Neural crest cell (in vitro differentiated cells): Measurements from ENCODE around the gene CPLANE1. TPM values are rescaled to one million over a fixed set of nuclear protein-coding genes. Genes with fewer than 3 reads are reported as not detected.
A peak's percentile ranks its signal among the peaks of the same experiment; 100 is the strongest.

Experiments used
- DNase-seq: peaks from one replicate; pipeline ENCODE4 v3.0.0; 2021; ENCODE audit warnings: low read depth, mixed read lengths, low spot score
- H3K27ac Mint-ChIP-seq: one replicate; pipeline ENCODE4 v1.8.0; 2021; ENCODE audit warnings: mild to moderate bottlenecking, mixed read lengths; ENCODE audit not compliant: unreplicated experiment
- H3K27me3 Mint-ChIP-seq: 2 replicates; pipeline ENCODE4 v1.8.0; 2021; ENCODE audit warnings: low read depth, mild to moderate bottlenecking, mixed read lengths
- H3K36me3 Mint-ChIP-seq: 2 replicates; pipeline ENCODE4 v1.8.0; 2021; ENCODE audit warnings: low read depth, mild to moderate bottlenecking, mixed read lengths
- H3K4me1 Mint-ChIP-seq: 2 replicates; pipeline ENCODE4 v1.8.0; 2021; ENCODE audit warnings: mixed read lengths
- H3K4me3 Mint-ChIP-seq: one replicate; pipeline ENCODE4 v1.8.0; 2021; ENCODE audit warnings: mild to moderate bottlenecking, mixed read lengths
- H3K9me3 Mint-ChIP-seq: 2 replicates; pipeline ENCODE4 v1.8.0; 2021; ENCODE audit warnings: mixed read lengths
- total RNA-seq: library from RNA; stranded (reverse); gene quantifications from 2 replicates; pipeline ENCODE4 v1.2.1, GENCODE V29; 2021
- TF ChIP-seq, protein P1 (sequence below): fragments of 200-600 bp; sonication (generic); conservative IDR thresholded peaks from 2 replicates; pipeline ENCODE4 v1.5.0; 2021; ENCODE audit warnings: antibody characterized with exemption, mild to moderate bottlenecking

CPLANE1 gene
- total RNA-seq, 1 donor from 2014 or later: 25.8 TPM

DNA sequence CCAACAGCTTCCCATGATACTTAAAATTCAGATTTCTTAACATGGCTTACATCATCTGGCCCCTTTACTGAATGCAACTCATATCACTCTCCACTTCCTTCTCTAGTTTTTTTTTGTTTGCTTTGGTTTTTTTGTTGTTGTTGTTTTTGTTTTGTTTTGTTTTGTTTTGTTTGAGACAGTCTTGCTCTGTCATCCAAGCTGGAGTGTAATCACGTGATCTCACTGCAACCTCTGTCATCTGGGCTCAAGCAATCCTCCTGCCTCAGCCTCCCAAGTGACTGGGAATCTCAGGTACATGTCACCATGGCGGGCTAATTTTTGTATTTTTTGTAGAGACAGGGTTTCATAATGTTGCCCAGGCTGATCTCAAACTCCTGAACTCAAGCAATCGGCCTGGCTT is 41.4 kb downstream of the CPLANE1 start:
- Mint-ChIP-seq H3K36me3 (peaks cover 22% of the 10 kb centered on the region), H3K9me3 (no peaks in the 10 kb centered on the region), H3K27ac (peak overlapping the region; percentile 20), H3K27me3 (no peaks in the 10 kb centered on the region), H3K4me3 (no peak overlapping the region), H3K4me1 (no peaks in the 10 kb centered on the region)
- TF ChIP-seq, protein P1, sequence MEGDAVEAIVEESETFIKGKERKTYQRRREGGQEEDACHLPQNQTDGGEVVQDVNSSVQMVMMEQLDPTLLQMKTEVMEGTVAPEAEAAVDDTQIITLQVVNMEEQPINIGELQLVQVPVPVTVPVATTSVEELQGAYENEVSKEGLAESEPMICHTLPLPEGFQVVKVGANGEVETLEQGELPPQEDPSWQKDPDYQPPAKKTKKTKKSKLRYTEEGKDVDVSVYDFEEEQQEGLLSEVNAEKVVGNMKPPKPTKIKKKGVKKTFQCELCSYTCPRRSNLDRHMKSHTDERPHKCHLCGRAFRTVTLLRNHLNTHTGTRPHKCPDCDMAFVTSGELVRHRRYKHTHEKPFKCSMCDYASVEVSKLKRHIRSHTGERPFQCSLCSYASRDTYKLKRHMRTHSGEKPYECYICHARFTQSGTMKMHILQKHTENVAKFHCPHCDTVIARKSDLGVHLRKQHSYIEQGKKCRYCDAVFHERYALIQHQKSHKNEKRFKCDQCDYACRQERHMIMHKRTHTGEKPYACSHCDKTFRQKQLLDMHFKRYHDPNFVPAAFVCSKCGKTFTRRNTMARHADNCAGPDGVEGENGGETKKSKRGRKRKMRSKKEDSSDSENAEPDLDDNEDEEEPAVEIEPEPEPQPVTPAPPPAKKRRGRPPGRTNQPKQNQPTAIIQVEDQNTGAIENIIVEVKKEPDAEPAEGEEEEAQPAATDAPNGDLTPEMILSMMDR: no peak
- no peak for DNase-seq

DNA sequence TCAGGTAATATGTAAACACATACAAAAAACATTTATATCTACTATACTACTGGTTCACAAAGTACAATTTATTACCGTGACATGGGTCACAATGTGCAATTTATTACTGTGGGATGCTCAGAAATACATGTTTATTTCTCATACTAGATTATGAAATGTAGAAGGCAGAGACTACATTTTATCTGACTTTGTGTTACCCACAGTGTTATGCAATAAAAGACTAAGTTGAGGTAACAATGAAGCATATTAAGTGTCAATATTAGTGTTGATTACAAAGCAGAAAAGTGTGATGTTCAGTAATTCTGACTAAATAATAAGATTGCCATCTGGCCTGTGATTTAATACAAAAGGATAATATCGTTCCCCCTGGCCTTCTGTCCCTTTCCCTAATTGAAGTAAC is 42.4 kb downstream of the CPLANE1 start:
- H3K4me1 Mint-ChIP-seq: no peaks in the 10 kb centered on the region
- TF ChIP-seq, protein P1: no peak
- H3K27me3 Mint-ChIP-seq: no peaks in the 10 kb centered on the region
- DNase-seq: no peak
- peaks cover 18% of the 10 kb centered on the region for H3K36me3 Mint-ChIP-seq
- no peak overlapping the region for H3K27ac Mint-ChIP-seq
- no peak overlapping the region for H3K4me3 Mint-ChIP-seq
- H3K9me3 Mint-ChIP-seq: no peaks in the 10 kb centered on the region

DNA sequence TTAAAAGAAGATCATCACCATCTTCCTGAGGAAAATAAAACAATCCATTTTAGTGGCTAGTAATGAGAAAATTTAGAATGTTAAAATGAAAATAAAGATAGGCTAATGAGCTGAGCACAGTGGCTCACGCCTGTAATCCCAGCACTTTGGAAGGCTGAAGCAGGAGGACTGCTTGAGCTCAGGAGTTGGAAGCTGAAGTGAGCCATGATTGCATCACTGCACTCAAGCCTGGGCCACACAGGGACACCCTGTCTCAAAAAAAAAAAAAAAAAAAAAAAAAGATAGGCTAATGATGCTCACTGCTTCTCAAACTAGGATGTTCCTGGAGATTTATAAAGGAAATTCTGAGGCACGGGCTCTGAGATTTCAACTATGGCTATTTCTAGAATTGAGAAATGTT is 50.3 kb downstream of the CPLANE1 start:
- Mint-ChIP-seq H3K27me3 (no peaks in the 10 kb centered on the region), H3K27ac (no peak overlapping the region), H3K9me3 (no peaks in the 10 kb centered on the region), H3K36me3 (peaks cover 10% of the 10 kb centered on the region), H3K4me3 (no peak overlapping the region), H3K4me1 (no peaks in the 10 kb centered on the region)
- TF ChIP-seq, protein P1: no peak
- no peak for DNase-seq

DNA sequence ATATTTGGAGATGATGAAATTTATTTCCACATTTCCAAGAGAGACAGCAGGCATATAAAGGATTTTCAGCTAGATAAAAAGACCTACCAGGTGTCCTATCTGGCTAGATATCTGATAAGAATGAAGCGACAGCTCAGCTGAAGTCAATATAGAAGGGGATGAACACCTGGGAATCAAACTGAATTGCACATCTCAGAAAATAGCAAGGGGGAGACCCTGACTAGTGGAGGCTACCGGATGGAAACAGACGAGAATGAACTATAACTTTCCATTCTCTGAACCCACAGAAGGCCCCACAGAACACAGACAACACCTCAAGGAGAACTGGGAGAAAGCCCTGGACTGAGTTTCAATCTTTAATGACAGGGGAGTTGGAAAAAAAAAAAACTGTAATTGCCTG is 51.1 kb downstream of the CPLANE1 start:
- H3K4me1 Mint-ChIP-seq: no peaks in the 10 kb centered on the region
- H3K27ac Mint-ChIP-seq: no peak overlapping the region
- H3K4me3 Mint-ChIP-seq: no peak overlapping the region
- H3K9me3 Mint-ChIP-seq: no peaks in the 10 kb centered on the region
- H3K27me3 Mint-ChIP-seq: no peaks in the 10 kb centered on the region
- TF ChIP-seq, protein P1: no peak
- no peak for DNase-seq
- peaks cover 10% of the 10 kb centered on the region for H3K36me3 Mint-ChIP-seq

DNA sequence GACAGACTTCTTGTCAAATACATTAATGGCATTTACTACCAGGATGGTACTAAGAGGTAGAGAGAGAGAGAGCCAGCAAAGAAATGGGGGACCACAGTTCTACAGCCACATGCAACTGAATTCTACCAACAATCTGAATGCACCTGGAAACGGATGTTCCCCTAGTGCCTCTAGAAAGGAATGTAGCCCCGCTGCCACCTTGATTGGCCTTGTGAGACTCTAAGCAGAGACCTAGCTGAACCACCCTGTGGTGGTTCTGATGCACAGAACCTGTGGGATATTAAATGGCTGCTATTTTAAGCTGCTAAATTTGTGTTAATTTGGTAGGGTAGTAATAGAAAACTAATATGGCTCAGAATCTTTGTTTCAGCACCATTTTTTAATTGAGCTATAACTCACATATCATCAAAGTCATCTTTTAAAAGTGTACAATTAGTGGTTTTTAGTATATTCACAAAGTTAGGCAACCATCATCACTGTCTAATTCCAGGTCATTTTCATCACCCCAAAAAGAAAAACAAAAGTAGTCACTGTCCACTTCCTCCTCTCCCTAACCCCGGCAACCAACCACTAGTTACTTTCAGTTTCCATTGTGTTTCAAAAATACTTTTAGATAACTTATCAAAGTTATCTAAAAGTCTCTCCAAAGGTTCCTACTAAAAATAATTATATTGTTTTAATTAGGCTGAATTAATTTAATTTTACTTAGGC is 51.7 kb downstream of the CPLANE1 start:
- no peaks in the 10 kb centered on the region for H3K9me3 Mint-ChIP-seq
- peaks cover 10% of the 10 kb centered on the region for H3K36me3 Mint-ChIP-seq
- H3K4me1 Mint-ChIP-seq: no peaks in the 10 kb centered on the region
- no peak for DNase-seq
- TF ChIP-seq, protein P1: no peak
- H3K4me3 Mint-ChIP-seq: no peak overlapping the region
- no peak overlapping the region for H3K27ac Mint-ChIP-seq
- H3K27me3 Mint-ChIP-seq: no peaks in the 10 kb centered on the region
